NB4 (cell line): Measurements from ENCODE around the gene HS3ST2.
"Not testable (repeated sequence)": the region's sequence is repeated elsewhere in the genome, so short reads cannot be mapped to it uniquely, and the experiment has no call there.

Experiments
- DNase-seq: peaks from one replicate; pipeline ENCODE4 v3.0.0; 2010; ENCODE audit warnings: low read depth
- H3K4me3 ChIP-seq: one replicate; pipeline ENCODE4 v1.5.1; 2011; ENCODE audit warnings: mild to moderate bottlenecking, low read depth, low read length, moderate library complexity
- MYC ChIP-seq: IDR thresholded peaks from 2 replicates; pipeline ENCODE4 v1.6.1; 2011; ENCODE audit warnings: low read depth, low read length
- POLR2A ChIP-seq: IDR thresholded peaks from 2 replicates; pipeline ENCODE4 v1.6.1; 2011; ENCODE audit warnings: mild to moderate bottlenecking; ENCODE audit not compliant: insufficient read length; ENCODE audit errors: extremely low read depth
- TF ChIP-seq, protein P1 (sequence below): IDR thresholded peaks from 2 replicates; pipeline ENCODE4 v1.6.1; 2011; ENCODE audit warnings: low read depth, low read length
- TF ChIP-seq, protein P2 (sequence below): IDR thresholded peaks from one replicate; pipeline ENCODE4 v1.5.1; 2012; ENCODE audit warnings: low read depth, low read length

The HS3ST2 gene

DNA sequence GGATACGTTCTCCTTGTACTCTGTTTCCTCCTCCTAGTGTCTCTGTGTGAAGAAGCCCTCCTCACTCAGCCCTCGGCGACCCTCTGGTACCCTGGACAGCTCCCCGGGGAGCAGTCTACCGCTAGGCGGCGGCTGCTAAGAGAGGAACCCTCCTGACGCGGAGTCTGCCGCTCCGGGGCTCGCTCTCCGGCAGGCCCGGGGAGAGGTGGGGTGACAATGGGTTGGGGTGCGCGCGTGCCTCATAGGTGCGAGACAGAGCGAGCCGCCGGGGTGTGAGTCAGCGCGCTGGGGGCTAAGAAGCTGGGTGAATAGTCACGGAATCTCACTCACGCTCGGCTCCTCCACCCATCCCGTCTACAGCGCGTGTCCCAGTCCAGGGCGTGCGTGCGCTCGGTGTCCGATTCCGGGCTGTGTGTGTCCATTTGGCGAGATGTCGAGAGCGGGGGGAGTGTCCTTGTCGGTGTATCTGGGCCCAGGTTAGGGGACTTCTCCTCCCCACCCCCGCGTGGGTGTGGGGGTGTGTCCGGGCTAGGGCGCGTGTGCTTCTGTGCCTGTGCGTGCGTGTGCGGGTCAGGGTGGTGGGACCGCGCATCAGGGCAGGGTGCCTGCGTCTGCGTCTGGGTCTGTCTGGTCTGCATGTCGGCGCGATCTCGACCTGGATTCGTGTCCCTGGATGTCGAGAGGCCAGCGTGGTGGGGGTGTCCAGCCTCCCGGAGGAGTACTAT lies 577 bp upstream of the HS3ST2 start:
- peak; percentile 11 for DNase-seq
- H3K4me3 ChIP-seq = no peak overlapping the region
- TF ChIP-seq, protein P1, sequence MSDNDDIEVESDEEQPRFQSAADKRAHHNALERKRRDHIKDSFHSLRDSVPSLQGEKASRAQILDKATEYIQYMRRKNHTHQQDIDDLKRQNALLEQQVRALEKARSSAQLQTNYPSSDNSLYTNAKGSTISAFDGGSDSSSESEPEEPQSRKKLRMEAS = no peak
- TF ChIP-seq, protein P2, sequence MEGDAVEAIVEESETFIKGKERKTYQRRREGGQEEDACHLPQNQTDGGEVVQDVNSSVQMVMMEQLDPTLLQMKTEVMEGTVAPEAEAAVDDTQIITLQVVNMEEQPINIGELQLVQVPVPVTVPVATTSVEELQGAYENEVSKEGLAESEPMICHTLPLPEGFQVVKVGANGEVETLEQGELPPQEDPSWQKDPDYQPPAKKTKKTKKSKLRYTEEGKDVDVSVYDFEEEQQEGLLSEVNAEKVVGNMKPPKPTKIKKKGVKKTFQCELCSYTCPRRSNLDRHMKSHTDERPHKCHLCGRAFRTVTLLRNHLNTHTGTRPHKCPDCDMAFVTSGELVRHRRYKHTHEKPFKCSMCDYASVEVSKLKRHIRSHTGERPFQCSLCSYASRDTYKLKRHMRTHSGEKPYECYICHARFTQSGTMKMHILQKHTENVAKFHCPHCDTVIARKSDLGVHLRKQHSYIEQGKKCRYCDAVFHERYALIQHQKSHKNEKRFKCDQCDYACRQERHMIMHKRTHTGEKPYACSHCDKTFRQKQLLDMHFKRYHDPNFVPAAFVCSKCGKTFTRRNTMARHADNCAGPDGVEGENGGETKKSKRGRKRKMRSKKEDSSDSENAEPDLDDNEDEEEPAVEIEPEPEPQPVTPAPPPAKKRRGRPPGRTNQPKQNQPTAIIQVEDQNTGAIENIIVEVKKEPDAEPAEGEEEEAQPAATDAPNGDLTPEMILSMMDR = no peak
- no peak for TF ChIP-seq MYC
- no peak for TF ChIP-seq POLR2A

DNA sequence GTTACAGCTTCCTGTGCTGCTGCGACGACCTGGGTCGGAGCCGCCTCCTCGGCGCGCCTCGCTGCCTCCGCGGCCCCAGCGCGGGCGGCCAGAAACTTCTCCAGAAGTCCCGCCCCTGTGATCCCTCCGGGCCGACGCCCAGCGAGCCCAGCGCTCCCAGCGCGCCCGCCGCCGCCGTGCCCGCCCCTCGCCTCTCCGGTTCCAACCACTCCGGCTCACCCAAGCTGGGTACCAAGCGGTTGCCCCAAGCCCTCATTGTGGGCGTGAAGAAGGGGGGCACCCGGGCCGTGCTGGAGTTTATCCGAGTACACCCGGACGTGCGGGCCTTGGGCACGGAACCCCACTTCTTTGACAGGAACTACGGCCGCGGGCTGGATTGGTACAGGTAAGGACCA lies 746 bp downstream of the HS3ST2 start:
- no peak for TF ChIP-seq MYC
- TF ChIP-seq, protein P1 = no peak
- no peak for DNase-seq
- no peak overlapping the region for H3K4me3 ChIP-seq

DNA sequence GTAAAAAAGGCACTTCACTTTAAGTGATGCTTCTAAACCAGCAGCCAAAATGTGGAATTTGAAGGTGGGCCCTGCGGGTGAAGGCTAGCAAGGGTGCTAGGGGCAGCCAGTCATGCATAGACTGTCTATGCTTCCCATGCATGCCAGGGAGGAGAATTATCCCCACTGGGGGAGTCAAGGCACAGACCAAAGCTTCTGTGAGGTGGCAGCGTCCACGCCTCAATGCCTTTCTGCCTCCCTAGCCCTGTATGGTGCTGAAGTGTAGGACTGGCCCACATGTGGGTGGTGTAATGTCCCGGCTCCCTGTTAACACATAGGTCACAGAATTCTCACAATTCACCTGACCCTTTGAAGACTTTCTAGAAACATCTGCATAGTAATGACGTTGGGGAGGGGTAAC lies 1.9 kb downstream of the HS3ST2 start:
- DNase-seq = no peak

DNA sequence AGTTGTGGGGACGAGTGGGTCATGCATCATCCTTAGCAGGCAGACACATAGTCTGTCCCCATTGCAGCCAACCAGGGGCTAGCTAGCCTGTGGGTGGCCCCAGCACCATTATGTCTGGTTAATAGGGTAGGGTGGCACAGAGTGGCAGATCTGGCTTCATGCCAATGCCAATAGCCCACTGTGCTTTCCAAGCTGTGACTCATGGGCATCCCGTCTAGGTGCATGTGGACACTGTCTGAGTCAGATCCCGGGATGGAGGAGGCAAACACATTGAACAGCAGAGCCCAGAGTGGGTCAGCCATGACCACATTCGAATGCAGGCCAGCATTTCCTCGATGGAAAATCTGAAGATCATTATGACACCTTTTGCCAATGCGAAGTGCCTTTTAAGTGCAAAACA lies 2.5 kb downstream of the HS3ST2 start:
- H3K4me3 ChIP-seq = no peak overlapping the region

More for the DNA sequence above, 1.9 kb downstream of the HS3ST2 start:
- TF ChIP-seq, protein P1 = no peak
- no peak for TF ChIP-seq MYC
- no peak for TF ChIP-seq POLR2A
- TF ChIP-seq, protein P2 = no peak
- H3K4me3 ChIP-seq = no peak overlapping the region

DNA sequence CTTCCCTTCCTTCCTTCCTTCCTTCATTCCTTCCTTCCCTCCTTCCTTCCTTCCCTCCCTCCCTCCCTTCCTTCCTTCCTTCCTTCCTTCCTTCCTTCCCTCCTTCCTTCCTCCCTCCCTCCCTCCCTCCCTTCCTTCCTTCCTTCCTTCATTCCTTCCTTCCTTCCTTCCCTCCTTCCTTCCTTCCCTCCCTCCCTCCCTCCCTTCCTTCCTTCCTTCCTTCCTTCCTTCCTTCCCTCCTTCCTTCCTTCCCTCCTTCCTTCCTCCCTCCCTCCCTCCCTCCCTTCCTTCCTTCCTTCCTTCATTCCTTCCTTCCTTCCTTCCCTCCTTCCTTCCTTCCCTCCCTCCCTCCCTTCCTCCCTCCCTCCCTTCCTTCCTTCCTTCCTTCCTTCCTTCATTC lies 4.8 kb downstream of the HS3ST2 start:
- not testable (repeated sequence) for DNase-seq, H3K4me3 ChIP-seq

More for the DNA sequence above, 2.5 kb downstream of the HS3ST2 start:
- TF ChIP-seq MYC (no peak), POLR2A (no peak)
- TF ChIP-seq, protein P2 = no peak
- TF ChIP-seq, protein P1 = no peak
- no peak for DNase-seq

DNA sequence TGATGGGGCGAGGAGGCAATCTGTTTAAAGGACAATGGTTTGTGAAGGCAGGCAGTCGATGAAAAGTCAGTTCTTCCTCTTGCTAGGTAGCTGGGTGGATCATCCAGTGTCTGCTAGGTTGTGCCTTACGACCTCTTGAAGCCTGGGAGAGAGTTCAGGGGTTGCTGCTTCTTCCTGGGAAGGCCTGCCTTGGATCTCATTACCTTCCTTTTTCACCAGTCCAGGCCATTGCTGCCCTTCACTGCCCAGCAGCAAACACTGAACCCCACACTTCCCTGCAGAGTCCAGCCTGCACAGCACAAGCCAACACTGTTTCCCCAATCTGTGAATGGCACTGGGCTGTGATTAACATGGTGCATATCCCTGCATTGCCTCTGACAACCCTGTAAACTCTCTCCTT lies 24.7 kb downstream of the HS3ST2 start:
- TF ChIP-seq, protein P1 = no peak
- no peak for TF ChIP-seq POLR2A
- H3K4me3 ChIP-seq = no peak overlapping the region
- DNase-seq = no peak

DNA sequence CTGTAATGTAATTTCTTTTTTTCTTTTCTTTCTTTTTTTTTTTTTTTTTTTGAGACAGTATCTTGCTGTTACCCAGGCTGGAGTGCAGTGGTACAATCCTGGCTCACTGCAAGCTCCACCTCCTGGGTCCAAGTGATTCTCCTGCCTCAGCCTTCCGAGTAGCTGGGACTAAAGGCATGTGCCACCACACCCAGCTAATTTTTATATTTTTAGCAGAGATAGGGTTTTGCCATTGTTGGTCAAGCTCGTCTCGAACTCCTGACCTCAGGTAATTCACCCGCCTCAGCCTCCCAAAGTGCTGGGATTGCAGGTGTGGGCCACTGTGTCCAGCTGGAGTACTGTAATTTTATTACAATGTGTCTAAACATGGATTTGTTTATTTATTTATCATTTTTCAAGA lies 28.1 kb downstream of the HS3ST2 start:
- H3K4me3 ChIP-seq, DNase-seq: not testable (repeated sequence)

DNA sequence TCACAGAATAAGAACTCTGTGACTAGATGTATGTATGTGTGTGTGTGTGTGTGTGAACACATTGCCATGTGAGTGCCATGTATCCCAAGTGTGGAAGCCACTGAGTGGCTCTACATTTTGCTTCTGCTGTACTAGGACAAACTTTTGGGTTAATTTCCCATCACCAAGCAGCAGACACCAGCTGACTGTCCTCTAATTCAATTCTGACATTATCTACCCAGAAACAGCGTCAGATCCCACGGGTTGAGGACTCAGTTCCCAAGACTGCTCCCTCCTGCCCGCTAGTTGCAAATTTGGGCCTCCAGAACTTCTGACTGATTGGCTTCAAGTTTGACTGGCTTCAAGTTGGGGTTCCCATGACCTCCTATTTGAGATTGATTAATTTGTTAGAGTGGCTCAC lies 29.2 kb downstream of the HS3ST2 start:
- H3K4me3 ChIP-seq = no peak overlapping the region
- TF ChIP-seq MYC = no peak
- TF ChIP-seq, protein P2 = no peak
- no peak for DNase-seq
